ENCODE data around the gene GLRX5.

The GLRX5 gene

DNA sequence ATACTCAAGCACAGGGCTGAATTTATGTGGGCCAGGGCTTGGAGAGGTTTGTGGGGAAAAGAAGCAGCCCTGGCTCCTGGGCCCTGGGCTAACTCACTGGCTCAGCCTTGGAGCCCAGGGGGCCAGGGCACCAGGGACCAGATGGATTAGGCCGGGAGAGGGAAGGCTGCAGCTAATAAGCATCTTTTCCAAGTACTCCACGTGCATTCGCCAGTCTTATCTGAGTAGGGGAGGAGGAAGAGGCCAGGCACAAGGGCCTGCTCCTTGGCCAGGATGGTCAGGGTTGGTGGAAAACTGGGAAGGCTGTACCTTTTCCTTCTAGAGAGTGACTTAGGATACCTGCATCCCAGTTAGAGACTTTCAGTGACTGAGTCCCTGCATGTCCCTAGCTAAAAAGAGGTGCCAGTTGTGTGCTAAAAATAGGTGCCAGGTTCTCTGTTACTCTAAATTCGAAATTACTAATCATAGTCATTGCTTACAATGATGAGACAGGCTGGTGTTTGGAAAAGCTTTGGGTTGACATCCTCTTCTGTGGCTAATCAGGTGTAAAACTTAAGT is 1.3 kb downstream of the GLRX5 start:
- DNase-seq (ENCODE audit: low spot score) = no peak

DNA sequence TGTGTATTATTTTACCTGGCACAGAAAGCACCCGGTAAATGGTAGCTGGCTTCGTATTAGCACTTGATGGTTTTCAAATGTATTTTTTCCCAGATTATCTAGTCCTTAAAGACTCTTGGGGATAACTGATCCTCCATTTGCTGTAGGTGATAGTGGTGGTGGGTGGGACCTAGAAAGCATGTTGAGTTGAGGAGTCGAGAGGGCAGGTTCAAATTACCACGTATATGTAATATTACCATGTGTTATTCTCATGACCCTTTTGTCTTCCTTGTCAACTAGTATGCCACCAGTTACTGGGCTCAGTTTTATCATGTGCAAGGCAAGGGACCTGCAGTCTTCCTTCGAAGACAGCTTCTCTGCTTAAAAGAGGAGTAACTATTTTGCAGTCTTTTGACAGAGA is 1.8 kb downstream of the GLRX5 start:
- no peak for DNase-seq (ENCODE audit: low spot score)

DNA sequence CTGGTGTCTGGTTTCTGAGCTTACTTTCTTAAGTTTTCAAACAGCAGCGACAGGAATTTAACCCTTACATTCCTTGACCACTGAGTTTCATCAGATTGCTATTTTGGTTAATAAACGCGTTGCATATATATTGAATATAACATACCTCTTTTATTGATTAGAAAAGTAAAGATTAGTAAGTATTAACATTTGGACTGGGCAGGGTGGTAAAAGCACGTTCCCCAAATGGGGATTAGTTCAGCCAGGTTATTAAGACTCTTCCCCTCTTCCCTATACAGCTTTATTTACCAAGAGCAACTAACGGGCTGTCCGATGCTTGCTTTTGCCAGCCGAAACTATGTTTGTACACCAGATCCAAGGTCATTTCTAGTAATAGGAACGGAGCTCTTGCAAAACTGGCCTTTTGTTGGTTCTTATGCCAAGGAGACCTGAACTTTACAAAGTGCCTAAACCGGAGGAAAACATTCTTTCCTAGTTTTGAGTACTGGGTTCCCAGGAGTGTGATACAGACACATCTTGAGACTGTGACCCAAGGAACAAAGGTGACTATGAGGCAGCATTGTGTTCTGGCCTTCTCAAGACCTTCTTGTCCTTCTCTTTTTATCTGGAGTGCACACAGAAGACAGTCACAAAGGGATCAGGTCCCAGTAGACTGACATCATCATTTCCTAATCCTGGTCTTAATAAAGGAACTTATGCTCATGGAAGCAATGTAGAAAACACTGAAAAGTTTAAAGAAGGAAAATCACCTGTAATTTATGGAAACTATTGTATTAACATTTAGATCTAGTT is 2.6 kb downstream of the GLRX5 start:
- DNase-seq (ENCODE audit: low spot score) = no peak

DNA sequence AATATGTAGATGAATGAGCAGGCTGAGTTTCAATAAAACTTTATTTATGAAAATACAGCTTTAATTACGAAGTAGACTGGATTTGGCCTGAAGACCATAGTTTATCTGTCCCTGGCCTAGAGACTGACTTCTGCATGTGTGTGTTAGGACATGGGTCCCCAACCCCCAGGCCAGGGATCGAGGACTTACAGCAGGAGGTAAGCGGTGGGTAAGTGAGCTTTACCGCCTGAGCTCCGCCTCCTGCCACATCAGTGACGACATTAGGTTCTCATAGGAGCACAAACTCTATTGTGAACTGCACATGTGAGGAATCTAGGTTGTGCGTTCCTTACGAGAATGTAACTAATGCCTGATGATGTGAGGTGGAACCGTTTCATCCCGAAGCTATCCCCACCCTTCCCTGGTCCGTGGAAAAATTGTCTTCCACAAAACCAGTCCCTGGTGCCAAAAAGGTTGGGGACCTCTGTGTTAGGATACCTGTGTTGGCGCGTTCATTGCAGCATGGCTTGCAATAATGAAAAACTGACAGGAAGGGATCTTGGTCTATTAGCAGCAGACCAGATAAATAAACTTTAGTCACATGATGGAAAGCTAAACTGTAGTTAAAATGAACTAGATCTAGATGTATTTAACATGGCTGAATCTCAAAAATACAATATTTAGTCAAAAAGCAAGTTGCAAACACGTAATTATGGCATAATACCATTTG is 4.1 kb downstream of the GLRX5 start:
- no peak for DNase-seq (ENCODE audit: low spot score)

DNA sequence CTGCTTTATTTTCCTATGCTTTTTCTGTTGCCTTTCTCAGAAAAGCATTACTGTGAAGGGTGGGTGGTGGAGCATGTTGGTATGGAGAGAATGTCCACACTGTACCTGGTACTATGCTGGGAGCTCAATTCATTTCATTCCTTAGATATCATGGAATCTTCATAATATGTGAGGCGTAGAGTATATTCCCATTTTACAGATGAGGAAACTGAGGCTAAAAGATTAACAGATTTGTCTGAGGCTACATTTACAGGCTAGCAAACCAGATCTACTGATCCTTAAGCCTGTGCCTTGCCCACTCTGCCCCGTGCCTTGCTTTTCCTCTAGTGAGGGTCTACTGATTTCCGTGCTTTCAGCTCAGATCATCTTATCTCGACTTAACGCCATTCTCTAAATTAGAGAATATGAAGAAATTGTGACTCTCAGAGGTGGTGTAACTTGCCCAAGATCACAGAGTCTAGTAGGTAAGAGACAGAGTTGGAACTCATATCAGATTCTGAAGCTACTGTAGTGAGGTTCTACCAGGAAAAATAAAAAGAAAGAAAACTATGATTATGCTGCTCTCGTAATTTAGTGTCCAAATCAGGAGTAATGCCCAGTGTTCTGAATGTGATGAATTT is 5.5 kb downstream of the GLRX5 start:
- no peak for DNase-seq (ENCODE audit: low spot score)

DNA sequence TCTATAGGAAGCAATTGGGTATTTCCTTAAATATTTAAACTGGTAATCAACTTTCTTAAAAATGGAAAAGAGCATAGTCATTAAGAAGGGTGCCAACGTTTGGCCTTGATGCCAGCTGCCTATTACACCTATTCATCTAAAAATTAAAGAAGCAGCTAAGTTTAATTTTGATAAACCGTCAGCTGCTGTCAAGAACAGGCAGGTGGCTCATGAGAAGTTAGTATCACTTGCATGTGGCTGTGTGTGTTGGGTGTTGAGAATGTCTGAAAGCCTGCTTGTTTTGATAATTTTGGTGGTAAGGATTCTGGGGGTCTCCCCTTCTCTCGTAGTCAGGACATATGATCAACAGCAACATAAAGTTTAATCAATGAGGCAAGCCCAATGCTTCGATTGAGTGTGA is 6.5 kb downstream of the GLRX5 start:
- DNase-seq (ENCODE audit: low spot score) = no peak

DNA sequence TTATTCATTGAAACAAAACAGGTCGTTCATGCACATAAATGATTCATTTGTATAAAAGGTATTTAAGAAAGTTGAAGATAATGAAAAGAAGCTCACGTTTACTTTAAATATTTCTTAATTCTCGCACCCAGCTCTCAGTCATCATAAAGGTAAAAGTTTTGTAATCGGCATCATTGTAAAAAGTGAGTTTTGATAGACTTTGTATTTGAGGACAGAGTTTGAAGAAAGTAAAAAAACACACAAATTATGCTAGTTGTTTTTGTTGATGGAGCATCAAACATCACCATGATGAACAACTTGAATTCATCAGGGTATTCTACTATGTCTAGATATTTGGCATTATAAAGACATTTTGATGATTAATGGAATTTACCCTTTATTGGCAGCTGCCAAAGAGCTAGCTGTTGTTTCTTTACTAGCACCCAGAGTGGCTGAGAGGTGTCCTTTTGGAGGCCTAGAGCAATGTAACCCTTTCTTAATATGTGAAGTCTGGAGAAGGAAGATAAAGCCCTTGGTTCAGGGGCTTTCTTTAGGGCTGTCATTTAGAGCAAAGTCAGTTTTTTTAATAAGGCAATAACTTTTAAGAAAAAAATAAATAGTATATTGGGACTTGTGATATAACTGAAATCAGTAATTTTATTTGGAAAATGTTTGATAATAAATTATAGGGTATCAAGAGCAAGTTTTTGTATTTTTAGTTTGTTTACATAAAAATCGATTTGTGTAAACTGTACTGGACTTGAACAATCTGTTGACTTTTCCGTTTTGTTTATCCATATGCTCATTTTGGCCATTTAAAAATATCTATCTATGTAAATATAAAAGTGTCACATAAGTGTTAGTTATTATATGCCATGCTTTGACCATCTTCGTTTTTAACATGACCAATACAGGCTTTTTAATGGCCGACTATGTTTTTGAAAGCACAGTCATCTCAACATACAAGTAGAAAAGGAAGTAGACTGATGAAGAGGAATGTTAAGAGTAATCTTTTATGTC is 7.4 kb downstream of the GLRX5 start:
- DNase-seq (ENCODE audit: low spot score) = no peak

DNA sequence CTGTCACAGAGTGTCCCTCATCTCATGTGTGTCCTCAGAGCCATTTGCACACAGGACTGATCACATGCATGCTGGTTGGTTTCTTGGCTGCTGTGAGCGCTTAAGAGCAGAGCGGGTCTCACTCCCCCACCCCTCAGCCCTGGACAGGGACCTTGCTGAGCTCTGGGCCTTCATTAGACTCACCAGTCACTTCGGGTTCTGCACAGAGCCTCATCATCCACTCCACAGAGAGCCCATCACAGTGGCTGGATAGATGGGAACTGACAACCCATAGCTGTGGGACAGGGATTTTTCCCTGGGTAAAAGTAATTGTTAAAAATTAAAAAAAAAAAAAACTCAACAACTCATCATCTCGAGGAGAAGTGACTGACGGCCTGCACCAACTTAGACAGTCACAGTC is 8.2 kb downstream of the GLRX5 start:
- no peak for DNase-seq (ENCODE audit: low spot score)

DNA sequence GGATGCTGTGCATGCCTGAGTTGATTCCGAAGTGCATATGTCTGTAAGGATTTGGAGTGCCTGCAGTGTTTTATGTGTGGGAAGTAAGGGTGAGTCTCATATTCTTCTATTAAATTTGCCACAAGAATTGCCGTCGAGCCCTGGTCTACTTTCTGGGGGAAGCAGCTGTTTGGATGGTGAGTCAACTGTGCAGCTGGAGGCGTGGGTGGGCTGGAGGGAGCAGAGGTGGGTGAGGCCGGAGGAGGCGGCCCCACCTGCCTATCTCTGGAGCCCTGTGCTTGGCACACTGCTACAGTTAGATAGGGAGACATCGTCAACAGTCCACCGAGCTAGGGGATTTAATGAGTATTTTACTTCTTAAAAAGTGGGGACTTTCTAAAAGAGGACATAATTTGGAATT is 9.7 kb downstream of the GLRX5 start:
- DNase-seq (ENCODE audit: low spot score) = no peak

DNA sequence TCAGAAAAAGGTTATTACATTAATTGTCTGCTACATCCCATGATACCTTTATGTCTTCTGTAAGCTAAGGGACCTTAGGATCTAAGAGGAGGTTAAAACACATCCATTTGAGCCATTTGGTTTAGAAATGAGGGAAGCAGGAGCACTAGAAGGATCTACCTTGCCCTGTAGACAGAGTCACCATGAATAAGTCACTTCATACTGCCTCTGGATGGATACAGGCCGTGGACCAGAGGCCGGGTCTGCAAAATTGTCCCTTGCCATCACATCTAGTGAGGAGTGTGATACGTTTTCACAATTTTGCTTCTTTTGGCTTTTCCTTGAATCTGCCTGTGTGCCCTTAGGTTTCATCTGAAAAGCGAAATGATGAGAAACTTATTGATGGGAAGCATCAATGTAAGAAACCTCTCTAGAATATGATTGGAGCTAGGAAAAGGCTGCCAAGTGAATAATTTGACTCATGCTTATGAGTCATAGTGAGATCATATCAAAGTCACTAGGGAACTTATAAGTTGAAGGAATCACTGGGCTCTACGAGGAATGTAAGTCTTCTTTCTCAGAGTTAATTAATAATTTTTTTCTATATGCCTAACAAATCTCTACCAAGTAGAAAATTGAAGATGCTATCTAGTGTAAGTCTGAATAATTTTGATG is 10.8 kb downstream of the GLRX5 start:
- DNase-seq (ENCODE audit: low spot score) = no peak

DNA sequence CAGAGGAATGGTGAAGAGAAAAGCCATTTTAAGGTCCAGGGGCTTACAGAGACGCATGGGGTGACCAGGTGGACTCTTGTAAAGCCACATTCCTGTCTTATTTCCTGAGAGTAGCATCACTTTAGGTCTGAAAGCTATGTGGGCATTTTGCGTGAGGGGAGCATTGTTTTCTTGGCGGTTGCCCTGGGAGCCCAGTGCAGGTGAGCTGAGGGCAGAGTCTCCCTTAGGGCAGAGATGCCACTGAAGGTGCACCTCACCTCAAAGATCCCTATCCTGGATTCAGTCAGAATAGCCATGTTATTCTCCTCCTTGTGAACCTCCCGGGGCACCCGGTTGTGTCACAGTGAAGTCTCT is 12.4 kb downstream of the GLRX5 start:
- DNase-seq (ENCODE audit: low spot score) = no peak

DNA sequence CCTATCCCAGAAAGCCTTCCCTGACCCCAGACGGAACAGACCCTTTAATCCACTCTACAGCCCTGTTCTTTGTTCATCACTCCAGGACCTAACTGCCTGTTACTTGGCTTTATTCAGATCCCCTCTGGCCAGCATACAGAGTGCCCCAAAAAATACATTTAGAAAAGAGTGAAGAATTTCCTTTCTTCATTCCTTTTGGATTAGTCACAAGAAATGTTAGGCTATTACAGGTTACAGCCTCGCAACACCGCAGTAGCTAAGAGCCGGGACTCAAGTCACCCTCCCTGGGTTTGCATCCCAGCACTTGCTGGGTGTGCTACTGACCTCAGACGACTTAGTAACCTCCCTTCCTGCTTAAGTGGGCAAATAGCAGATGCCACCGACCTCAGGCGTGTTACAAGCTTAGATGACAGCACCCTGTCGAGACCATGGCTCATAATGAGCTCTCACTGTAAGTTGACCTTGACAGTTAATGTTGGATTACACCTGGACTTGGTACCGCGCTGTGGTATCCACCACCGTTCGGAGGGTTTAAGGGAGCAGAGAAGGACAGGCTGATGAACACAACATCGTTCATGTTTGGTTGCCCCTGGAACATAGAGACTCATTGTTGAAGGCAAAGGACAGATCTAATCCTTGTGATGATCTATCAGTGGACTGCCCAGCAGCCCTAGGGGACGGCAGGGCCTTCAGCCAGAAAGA is 12.9 kb downstream of the GLRX5 start:
- no peak for DNase-seq (ENCODE audit: low spot score)

DNA sequence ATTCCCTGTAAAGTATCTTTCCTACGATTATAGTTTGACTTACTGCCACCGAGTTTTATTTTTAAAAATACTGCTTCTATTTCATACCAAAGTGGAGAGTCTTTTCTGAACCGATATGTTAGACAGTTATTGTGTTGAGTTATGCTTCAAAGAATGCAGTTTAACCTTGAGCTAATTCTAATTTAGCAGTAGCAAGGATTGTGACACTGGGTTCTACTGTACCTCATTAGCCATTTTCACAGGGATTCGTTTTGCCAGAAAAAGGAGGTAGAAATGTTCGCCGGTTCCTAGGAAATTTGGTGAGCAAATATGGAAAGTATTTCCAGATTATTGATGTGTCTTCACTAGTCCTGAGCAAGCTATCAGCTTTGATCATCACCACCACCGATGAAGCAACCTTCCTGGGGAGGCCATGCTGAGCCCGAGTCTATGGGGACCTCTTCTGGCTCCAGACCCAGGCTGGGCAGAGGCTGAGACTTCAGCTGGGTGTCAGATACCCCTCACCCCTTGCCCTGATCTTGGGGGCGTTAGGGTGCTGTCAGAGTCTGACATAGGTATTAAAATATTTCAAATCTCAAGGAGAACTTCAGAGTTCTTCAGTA is 13.6 kb downstream of the GLRX5 start:
- DNase-seq (ENCODE audit: low spot score) = no peak

DNA sequence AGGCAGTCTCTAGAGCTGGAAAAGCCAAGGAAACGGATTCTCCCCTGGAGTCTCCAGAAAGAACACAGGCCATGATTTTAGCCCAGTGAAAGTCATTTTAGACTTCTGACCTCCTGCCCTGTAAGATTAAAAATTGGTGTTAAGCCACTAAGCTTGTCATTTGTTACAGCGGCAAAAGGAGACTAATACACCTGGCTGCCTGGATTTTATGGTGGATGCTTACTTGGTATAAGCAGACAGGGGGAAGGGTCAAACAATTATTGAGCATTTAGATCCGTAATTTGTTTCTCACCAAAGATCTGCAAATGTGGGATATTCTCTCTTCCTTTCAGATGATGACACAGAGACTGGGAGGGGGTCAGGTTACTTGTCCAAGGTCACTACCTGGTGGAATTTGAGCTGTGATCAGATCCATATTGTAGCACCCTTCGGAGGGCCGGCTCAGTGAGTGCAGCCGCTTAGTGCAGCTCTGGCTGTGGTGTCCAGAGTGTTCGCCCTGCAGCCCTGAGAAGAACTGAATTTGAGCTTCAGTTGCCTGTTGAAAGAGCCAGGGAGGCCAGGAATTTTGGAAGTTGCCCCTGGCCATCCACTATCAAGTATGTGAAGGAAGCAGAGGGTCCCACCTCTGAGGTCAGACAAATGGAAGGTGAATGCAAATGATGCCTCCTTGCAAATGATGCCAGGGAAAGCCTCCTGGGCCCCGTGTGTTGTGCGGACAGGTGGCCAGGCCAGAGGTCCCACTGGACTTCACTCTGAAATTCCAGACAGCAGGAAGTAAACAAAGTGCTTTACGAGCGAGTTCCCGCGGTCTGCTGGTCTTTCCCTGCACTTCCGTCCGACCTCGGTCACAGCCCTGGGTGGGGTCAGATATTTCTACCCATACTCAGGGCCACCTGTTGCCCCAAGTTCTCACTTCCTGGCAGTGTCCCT is 15.1 kb downstream of the GLRX5 start:
- no peak for DNase-seq (ENCODE audit: low spot score)

DNA sequence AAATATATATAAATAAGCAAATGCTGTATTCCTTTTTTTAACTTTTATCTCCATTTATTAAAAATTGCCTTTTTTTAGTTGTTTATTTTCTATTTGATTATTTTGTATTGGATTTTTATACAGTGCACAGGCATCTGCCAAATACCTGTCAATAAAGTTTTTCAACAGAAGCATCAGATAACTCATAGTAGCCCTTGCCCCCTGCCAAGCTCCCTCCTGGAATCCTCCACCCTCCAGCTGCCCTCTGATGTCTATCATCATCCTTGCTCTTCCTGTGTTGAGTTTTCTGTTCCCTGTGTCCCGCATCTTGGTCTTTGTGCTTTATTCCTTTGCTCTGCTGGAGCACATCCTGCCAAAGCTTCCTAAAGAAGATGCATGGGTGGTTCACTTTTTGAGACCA is 16.6 kb downstream of the GLRX5 start:
- DNase-seq (ENCODE audit: low spot score) = no peak

DNA sequence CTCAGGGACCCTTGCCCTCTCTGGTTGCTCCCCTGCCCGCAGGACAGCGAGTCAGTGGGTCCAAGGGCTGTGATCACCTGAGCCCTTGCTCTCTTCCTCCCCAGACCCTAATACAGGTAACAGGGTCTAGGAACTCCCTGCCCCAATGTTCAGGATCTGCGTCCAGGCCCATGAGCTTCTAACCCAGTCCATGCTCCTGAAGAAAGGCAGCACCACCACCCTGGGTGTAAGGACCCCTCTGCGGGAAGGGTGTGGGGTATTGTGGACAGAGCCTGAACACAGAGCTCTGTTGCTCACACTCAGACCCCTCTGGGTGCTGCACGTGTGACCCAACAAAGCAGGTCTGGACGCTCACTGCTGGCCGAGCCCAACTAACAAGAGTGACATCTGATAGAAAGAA is 18.3 kb downstream of the GLRX5 start:
- DNase-seq (ENCODE audit: low spot score) = no peak

DNA sequence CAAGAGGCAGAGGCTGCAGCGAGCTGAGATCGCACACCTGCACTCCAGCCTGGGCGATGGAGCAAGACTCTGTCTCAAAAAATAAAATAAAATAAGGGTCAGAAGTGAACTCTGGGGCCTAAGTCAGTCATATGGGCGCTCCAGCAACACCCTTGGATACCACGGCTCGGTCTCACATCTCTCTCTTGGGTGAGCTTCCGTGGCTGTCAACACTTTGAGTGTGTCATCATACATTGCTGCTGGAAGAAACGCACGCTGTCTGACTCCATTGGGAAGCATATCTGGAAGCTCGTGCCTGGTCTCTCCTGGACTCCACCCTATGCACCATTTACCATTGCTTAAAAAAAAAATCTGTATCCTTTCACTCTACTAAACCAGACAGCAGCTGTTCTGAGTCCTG is 20.2 kb downstream of the GLRX5 start:
- no peak for DNase-seq (ENCODE audit: low spot score)

DNA sequence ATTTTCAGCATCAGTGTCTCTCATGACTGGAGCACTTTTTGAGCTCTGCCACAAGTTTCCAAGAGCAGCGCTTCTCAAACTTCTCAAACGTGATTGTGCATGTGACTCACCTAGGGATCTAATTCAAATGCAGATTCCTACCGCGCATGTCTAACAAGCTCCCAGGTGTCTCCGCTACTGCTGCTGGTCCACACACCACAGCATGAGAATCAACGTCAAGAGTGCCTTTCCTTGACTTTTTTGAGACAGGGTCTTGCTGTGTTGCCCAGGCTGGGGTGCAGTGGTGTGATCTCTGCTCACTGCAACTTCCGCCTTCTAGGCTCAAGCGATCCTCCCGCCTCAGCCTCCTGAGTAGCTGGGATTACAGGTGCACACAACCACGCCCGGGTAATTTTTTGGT is 22.4 kb downstream of the GLRX5 start:
- no peak for DNase-seq (ENCODE audit: low spot score)

DNA sequence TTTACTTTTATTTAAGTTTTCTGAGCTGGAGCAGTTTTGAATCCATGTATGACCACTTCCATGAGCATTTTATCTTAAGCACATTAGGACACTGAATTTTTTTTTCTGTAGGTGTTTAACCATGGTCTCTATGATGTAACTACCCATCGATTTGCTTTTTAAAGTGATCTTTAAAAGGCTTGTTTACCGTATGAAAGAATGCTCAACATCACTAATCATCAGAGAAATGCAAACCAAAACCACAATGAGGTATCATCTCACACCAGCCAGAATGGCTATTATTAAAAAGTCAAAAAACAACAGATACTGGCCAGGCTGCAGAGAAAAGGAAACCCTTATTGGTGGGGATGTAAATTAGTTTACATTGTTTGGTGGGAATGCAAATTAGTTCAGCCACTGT is 23.0 kb downstream of the GLRX5 start:
- DNase-seq (ENCODE audit: low spot score) = no peak
